ENCODE measurements around the gene NCKIPSD.

- TF ChIP-seq CTCF (IDR thresholded peaks at IDR 0.05) (peak in 1 of 2 donors; percentile 9), POLR2AphosphoS5 (IDR thresholded peaks at IDR 0.05) (no peak)
Measured at GRCh38 chr3:48664313-48664644, 21.4 kb downstream of the NCKIPSD start.

Measured in suprapubic skin (tissue), 3 donors.